Ascending aorta (tissue), 2 donors: Measurements from ENCODE around the gene TGM4. TPM values are rescaled to one million over a fixed set of nuclear protein-coding genes. Genes with fewer than 3 reads are reported as not detected.
"Not testable (repeated sequence)": the region's sequence is repeated elsewhere in the genome, so short reads cannot be mapped to it uniquely, and the experiment has no call there.

ENCODE experiments used
- DNase-seq, 2 donors: peaks; one replicate each; pipeline ENCODE4 v3.0.0-alpha.2; 2019; ENCODE audit warnings: low spot score in 2 of 2
- H3K27ac ChIP-seq, 2 donors: fragments of 200-600 bp; sonication (generic); one replicate each; pipeline ENCODE4 v1.5.1; 2016 to 2017; ENCODE audit warnings: mild to moderate bottlenecking in 1 of 2
- H3K27me3 ChIP-seq: fragments of 200-600 bp; sonication (generic); one replicate; pipeline ENCODE4 v1.5.1; 2017
- H3K36me3 ChIP-seq, 2 donors: fragments of 200-600 bp; sonication (generic); one replicate each; pipeline ENCODE4 v1.5.1; 2016
- H3K4me1 ChIP-seq, 2 donors: fragments of 200-600 bp; sonication (generic); one replicate each; pipeline ENCODE4 v1.5.1; 2016 to 2017; ENCODE audit warnings: mild to moderate bottlenecking in 1 of 2
- H3K4me3 ChIP-seq, 2 donors: fragments of 200-600 bp; sonication (generic); one replicate each; pipeline ENCODE4 v1.5.1; 2016 to 2017; ENCODE audit warnings: mild to moderate bottlenecking in 1 of 2
- H3K9me3 ChIP-seq, 2 donors: fragments of 200-600 bp; sonication (generic); one replicate each; pipeline ENCODE4 v1.5.1; 2016
- CTCF ChIP-seq, 3 experiments: fragments of 200-600 bp in 2 of 3; fragments of 450-650 bp in 1 of 3; sonication (generic) in 2 of 3; IDR thresholded peaks; one replicate each; pipeline ENCODE4 v1.5.1; 2016 to 2019; ENCODE audit warnings: antibody characterized with exemption in 3 of 3, mild to moderate bottlenecking in 1 of 3, moderate library complexity in 1 of 3
- intact Hi-C: fragments of 100-400 bp; cut with DNase I; formaldehyde crosslinking; loops from one replicate; pipeline ENCODE4 v1.15.1; 2023
- total RNA-seq: library from RNA; depleted of rRNA; stranded (reverse); fragments of >200 nt; gene quantifications from one replicate; pipeline ENCODE4 v1.1.0, GENCODE V29; 2016

TGM4 gene
- total RNA-seq, 1 donor from 2014 or later = not detected

GRCh38 chr3:44833394-44833793 lies 41.0 kb upstream of the TGM4 start:
- Histone ChIP-seq H3K27me3 (no peaks in the 10 kb centered on the region), H3K27ac (no peak overlapping the region), H3K9me3 (peaks cover 0 to 4% of the 10 kb centered on the region in 2 donors), H3K4me3 (no peak overlapping the region), H3K4me1 (no peaks in the 10 kb centered on the region), H3K36me3 (no peaks in the 10 kb centered on the region)
- intact Hi-C loops = no loop called here
- no peak for TF ChIP-seq CTCF (IDR thresholded peaks at IDR 0.05)
- no peak for DNase-seq

- no peak overlapping the region for H3K27ac ChIP-seq
- H3K9me3 ChIP-seq = peaks cover 0 to 4% of the 10 kb centered on the region in 2 donors
- H3K36me3 ChIP-seq = no peaks in the 10 kb centered on the region
- no peak for TF ChIP-seq CTCF (IDR thresholded peaks at IDR 0.05)
- H3K27me3 ChIP-seq = no peaks in the 10 kb centered on the region
- no peaks in the 10 kb centered on the region for H3K4me1 ChIP-seq
- no peak overlapping the region for H3K4me3 ChIP-seq
- no peak for DNase-seq
- intact Hi-C loops = no loop called here
Observed at GRCh38 chr3:44835684-44836083, 38.7 kb upstream of the TGM4 start.

- Histone ChIP-seq H3K27ac (no peak overlapping the region), H3K4me1 (no peaks in the 10 kb centered on the region), H3K9me3 (no peaks in the 10 kb centered on the region), H3K4me3 (no peak overlapping the region), H3K27me3 (no peaks in the 10 kb centered on the region), H3K36me3 (no peaks in the 10 kb centered on the region)
- no peak for TF ChIP-seq CTCF (IDR thresholded peaks at IDR 0.05)
- no peak for DNase-seq
- intact Hi-C loops = no loop called here
Observed at GRCh38 chr3:44842376-44842775, 32.0 kb upstream of the TGM4 start.

- peak overlapping the region in 1 of 2 donors; percentile 37 for H3K27ac ChIP-seq
- no peak for DNase-seq
- intact Hi-C loops = no loop called here
- H3K36me3 ChIP-seq = no peaks in the 10 kb centered on the region
- H3K4me1 ChIP-seq = no peaks in the 10 kb centered on the region
- no peak overlapping the region for H3K4me3 ChIP-seq
- H3K27me3 ChIP-seq = no peaks in the 10 kb centered on the region
- no peak for TF ChIP-seq CTCF (IDR thresholded peaks at IDR 0.05)
- no peaks in the 10 kb centered on the region for H3K9me3 ChIP-seq
Observed at GRCh38 chr3:44845528-44846520, 28.6 kb upstream of the TGM4 start.

- Histone ChIP-seq H3K27me3 (no peaks in the 10 kb centered on the region), H3K27ac (no peak overlapping the region), H3K9me3 (no peaks in the 10 kb centered on the region), H3K36me3 (no peaks in the 10 kb centered on the region), H3K4me1 (no peaks in the 10 kb centered on the region), H3K4me3 (no peak overlapping the region)
- DNase-seq = no peak
- intact Hi-C loops = no loop called here
- TF ChIP-seq CTCF (IDR thresholded peaks at IDR 0.05) = no peak
Observed at GRCh38 chr3:44848634-44849033, 25.8 kb upstream of the TGM4 start.

GRCh38 chr3:44856663-44857062 lies 17.7 kb upstream of the TGM4 start:
- DNase-seq, H3K36me3 ChIP-seq, H3K9me3 ChIP-seq, H3K4me1 ChIP-seq, intact Hi-C loops, H3K27me3 ChIP-seq, H3K27ac ChIP-seq, H3K4me3 ChIP-seq: not testable (repeated sequence)
